Keratinocyte (primary cell): ENCODE measurements around the gene KCNH6. TPM values are rescaled to one million over a fixed set of nuclear protein-coding genes. Genes with fewer than 3 reads are reported as not detected.

Source experiments
- DNase-seq: peaks from one replicate; pipeline ENCODE4 v3.0.0-alpha.2; 2011; ENCODE audit warnings: low read depth, missing footprints, low spot score
- FAIRE-seq: peaks from 2 replicates; lab custom pipeline; 2011; peaks lifted over from hg19 to GRCh38; lab: Jason Lieb, UNC
- H2AFZ ChIP-seq: 2 replicates; pipeline ENCODE4 v1.6.0; 2012; ENCODE audit warnings: low read length, control low read depth, inconsistent platforms; ENCODE audit not compliant: control insufficient read depth
- H3K27ac ChIP-seq: 2 replicates; pipeline ENCODE4 v1.5.1; 2011; ENCODE audit warnings: low read length; ENCODE audit not compliant: control insufficient read depth, insufficient read depth
- H3K27me3 ChIP-seq: 3 replicates; pipeline ENCODE4 v1.6.0; 2011; ENCODE audit warnings: low read length; ENCODE audit not compliant: control insufficient read depth, insufficient read depth; ENCODE audit errors: extremely low read depth
- H3K36me3 ChIP-seq, 2 experiments: 2 replicates in 1 of 2; 3 replicates in 1 of 2; pipeline ENCODE4 v1.5.1; 2011; ENCODE audit warnings: low read length in 2 of 2, mild to moderate bottlenecking in 1 of 2; ENCODE audit not compliant: control insufficient read depth in 2 of 2, insufficient read depth in 2 of 2; ENCODE audit errors: extremely low read depth in 1 of 2
- H3K4me1 ChIP-seq: 3 replicates; pipeline ENCODE4 v1.5.1; 2011; ENCODE audit warnings: low read length; ENCODE audit not compliant: control insufficient read depth, insufficient read depth; ENCODE audit errors: extremely low read depth
- H3K4me2 ChIP-seq: 3 replicates; pipeline ENCODE4 v1.6.0; 2011; ENCODE audit warnings: low read depth, low read length; ENCODE audit not compliant: control insufficient read depth, insufficient read depth; ENCODE audit errors: extremely low read depth
- H3K4me3 ChIP-seq, 3 experiments: fragments of 200-600 bp in 1 of 3; sonication (generic) in 1 of 3; 2 replicates in 2 of 3; 3 replicates in 1 of 3; pipeline ENCODE4 v1.5.1; 2011 to 2016; ENCODE audit warnings: low read length in 3 of 3, mild to moderate bottlenecking in 3 of 3, control low read depth in 2 of 3, inconsistent platforms in 1 of 3, low read depth in 1 of 3, mixed read lengths in 1 of 3, mixed run types in 1 of 3, moderate library complexity in 1 of 3; ENCODE audit not compliant: control insufficient read depth in 2 of 3, insufficient read depth in 2 of 3; ENCODE audit errors: extremely low read depth in 1 of 3
- H3K79me2 ChIP-seq: 2 replicates; pipeline ENCODE4 v1.6.0; 2012; ENCODE audit warnings: low read length; ENCODE audit not compliant: control insufficient read depth, insufficient read depth
- H3K9ac ChIP-seq: 3 replicates; pipeline ENCODE4 v1.6.0; 2011; ENCODE audit warnings: low read length; ENCODE audit not compliant: control insufficient read depth, insufficient read depth; ENCODE audit errors: extremely low read depth
- H3K9me1 ChIP-seq: 3 replicates; pipeline ENCODE4 v1.6.0; 2011; ENCODE audit warnings: low read length; ENCODE audit not compliant: control insufficient read depth, insufficient read depth; ENCODE audit errors: extremely low read depth
- H3K9me3 ChIP-seq: 2 replicates; pipeline ENCODE4 v1.5.1; 2012; ENCODE audit warnings: low read depth, low read length; ENCODE audit not compliant: control insufficient read depth
- H4K20me1 ChIP-seq: 3 replicates; pipeline ENCODE4 v1.6.0; 2011; ENCODE audit warnings: low read length; ENCODE audit not compliant: control insufficient read depth, insufficient read depth; ENCODE audit errors: extremely low read depth
- CTCF ChIP-seq, 3 experiments: IDR thresholded peaks in 1 of 3; conservative IDR thresholded peaks in 1 of 3; optimal IDR thresholded peaks in 1 of 3; 2 replicates in 2 of 3; 3 replicates in 1 of 3; pipeline versions ENCODE3 to v1.5.1; 2011; ENCODE audit warnings: low read length in 3 of 3, mild to moderate bottlenecking in 3 of 3, moderate library complexity in 2 of 3, control low read depth in 1 of 3, inconsistent platforms in 1 of 3; ENCODE audit not compliant: insufficient read depth in 2 of 3; ENCODE audit errors: extremely low read depth in 1 of 3
- EZH2 ChIP-seq: IDR thresholded peaks from one replicate; pipeline ENCODE4 v1.6.1; 2012; ENCODE audit warnings: inconsistent platforms, mild to moderate bottlenecking, low read length, moderate library complexity
- dilution Hi-C: fragments of 300-500 bp; cut with MboI; formaldehyde crosslinking; loops from one replicate; pipeline ENCODE4 v1.7.0; 2020; ENCODE audit warnings: low sequenced_read_pairs; ENCODE audit not compliant: extremely low pct_ligation_motif_present
- polyA plus RNA-seq, 5 experiments: library from polyadenylated mRNA; depleted of rRNA in 3 of 5; stranded (reverse) in 3 of 5; stranded (forward) in 1 of 5; unstranded in 1 of 5; fragments of >200 nt; gene quantifications; 1 replicate in 1 of 5; 2 replicates in 3 of 5; 3 replicates in 1 of 5; pipeline versions ENCODE4 v1.2.1 to v1.2.3, GENCODE V29; 2011 to 2012; ENCODE audit warnings: missing spikeins in 2 of 5, low read depth in 1 of 5, low replicate concordance in 1 of 5

Gene KCNH6
- polyA plus RNA-seq, 1 donor (not counting 4 experiments of a cell fraction or from before 2014, with no cell fraction given) = not detected

GRCh38 chr17:63561819-63562218 is 38.7 kb downstream of the KCNH6 start:
- no peaks in the 10 kb centered on the region for H3K27me3 ChIP-seq
- peaks cover 77% of the 10 kb centered on the region for H3K79me2 ChIP-seq
- no peak overlapping the region for H3K4me2 ChIP-seq
- peaks cover 14% of the 10 kb centered on the region for H4K20me1 ChIP-seq
- no peaks in the 10 kb centered on the region for H3K4me1 ChIP-seq
- H3K9ac ChIP-seq = no peak overlapping the region
- H3K27ac ChIP-seq = no peak overlapping the region
- FAIRE-seq = no peak
- H3K9me1 ChIP-seq = no peaks in the 10 kb centered on the region
- no peak for DNase-seq
- H3K4me3 ChIP-seq = no peak overlapping the region
- dilution Hi-C loops = no loop called here
- H3K9me3 ChIP-seq = no peaks in the 10 kb centered on the region
- no peaks in the 10 kb centered on the region for H3K36me3 ChIP-seq
- H2AFZ ChIP-seq = no peak overlapping the region
- TF ChIP-seq EZH2 = no peak

DNA sequence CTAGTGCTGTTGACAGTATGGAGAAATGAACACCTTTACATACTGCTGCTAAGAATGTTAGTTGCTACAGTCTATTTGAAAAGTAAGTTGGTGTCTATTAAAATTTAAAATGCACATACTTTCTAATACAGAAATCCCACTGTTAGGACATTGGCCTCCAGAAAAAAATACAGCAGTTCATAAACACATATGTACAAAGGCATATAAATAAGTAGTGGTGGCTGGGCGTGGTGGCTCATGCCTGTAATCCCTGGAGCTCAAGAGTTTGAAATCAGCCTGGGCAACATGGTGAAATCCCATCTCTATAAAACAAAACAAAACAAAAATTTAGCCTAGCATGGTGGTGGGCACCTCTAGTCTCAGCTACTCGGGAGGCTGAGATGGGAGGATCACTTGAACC is 40.2 kb downstream of the KCNH6 start:
- H3K4me2 ChIP-seq = no peak overlapping the region
- no peaks in the 10 kb centered on the region for H3K27me3 ChIP-seq
- H2AFZ ChIP-seq = no peak overlapping the region
- dilution Hi-C loops = no loop called here
- H3K9me3 ChIP-seq = no peaks in the 10 kb centered on the region
- H3K79me2 ChIP-seq = peaks cover 72% of the 10 kb centered on the region
- H3K9me1 ChIP-seq = no peaks in the 10 kb centered on the region
- no peaks in the 10 kb centered on the region for H3K4me1 ChIP-seq
- no peak overlapping the region for H3K9ac ChIP-seq
- TF ChIP-seq CTCF (optimal IDR thresholded peaks at IDR 0.05 in 1 of 3, IDR thresholded peaks at IDR 0.05 in 1 of 3, conservative IDR thresholded peaks at IDR 0.05 in 1 of 3; ENCODE audit: extremely low read depth in 1 of 3, insufficient read depth in 2 of 3, low read length in 3 of 3) (no peak), EZH2 (no peak)
- peaks cover 9% of the 10 kb centered on the region for H4K20me1 ChIP-seq
- DNase-seq (no peak), FAIRE-seq (no peak)
- H3K36me3 ChIP-seq = no peaks in the 10 kb centered on the region
- no peak overlapping the region for H3K27ac ChIP-seq
- H3K4me3 ChIP-seq = no peak overlapping the region

DNA sequence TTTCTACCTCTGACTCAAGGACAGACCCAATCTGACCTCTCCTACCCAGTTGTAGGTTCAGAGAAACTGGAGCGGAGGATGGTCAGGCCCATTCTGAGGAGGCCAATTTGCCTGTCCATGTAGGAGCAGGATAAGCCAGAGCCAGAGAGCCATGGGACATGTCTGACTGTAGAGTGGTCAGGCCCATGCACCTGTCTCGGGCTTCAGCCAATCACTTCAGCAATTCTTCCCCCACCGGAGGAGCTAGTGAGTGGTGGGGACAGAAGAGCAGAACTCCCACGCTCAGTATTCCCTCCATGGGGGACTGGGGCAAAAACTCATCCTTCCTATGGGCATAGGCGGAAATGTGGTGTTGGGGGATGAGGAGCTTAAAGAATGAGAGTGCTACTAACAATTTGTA is 41.4 kb downstream of the KCNH6 start:
- dilution Hi-C loops = no loop called here
- no peaks in the 10 kb centered on the region for H3K27me3 ChIP-seq
- H3K4me1 ChIP-seq = no peaks in the 10 kb centered on the region
- H3K9me3 ChIP-seq = no peaks in the 10 kb centered on the region
- DNase-seq (no peak), FAIRE-seq (no peak)
- no peak for TF ChIP-seq EZH2
- TF ChIP-seq CTCF (optimal IDR thresholded peaks at IDR 0.05 in 1 of 3, IDR thresholded peaks at IDR 0.05 in 1 of 3, conservative IDR thresholded peaks at IDR 0.05 in 1 of 3; ENCODE audit: extremely low read depth in 1 of 3, insufficient read depth in 2 of 3, low read length in 3 of 3) = no peak
- H3K4me2 ChIP-seq = no peak overlapping the region
- H2AFZ ChIP-seq = no peak overlapping the region
- H3K27ac ChIP-seq = no peak overlapping the region
- no peak overlapping the region for H3K4me3 ChIP-seq
- peaks cover 9% of the 10 kb centered on the region for H4K20me1 ChIP-seq
- no peaks in the 10 kb centered on the region for H3K36me3 ChIP-seq
- H3K79me2 ChIP-seq = peaks cover 74% of the 10 kb centered on the region
- H3K9me1 ChIP-seq = no peaks in the 10 kb centered on the region
- no peak overlapping the region for H3K9ac ChIP-seq
